Calu3 (cell line): ENCODE results near the gene GFOD1. TPM values are rescaled to one million over a fixed set of nuclear protein-coding genes. Genes with fewer than 3 reads are reported as not detected.
"Not testable (repeated sequence)": the region's sequence is repeated elsewhere in the genome, so short reads cannot be mapped to it uniquely, and the experiment has no call there.

Source experiments
- BruUV-seq: library from RNA; stranded (reverse); fragments of 400-500 nt; replicated peaks from 2 replicates; lab custom pipeline; 2021; lab: Mats Ljungman, UMichigan
- CTCF ChIA-PET: fragments of 300-600 bp; sonication (Branson Sonifier 250); formaldehyde crosslinking; loops from one replicate; lab custom pipeline; 2022; ENCODE audit warnings: antibody characterized with exemption; lab: Charles Lee
- DNase-seq: peaks from one replicate; pipeline ENCODE4 v3.0.0; 2022
- H3K27ac Mint-ChIP-seq: one replicate; pipeline ENCODE4 v1.8.0; 2022; ENCODE audit warnings: mixed read lengths; ENCODE audit not compliant: unreplicated experiment
- H3K27me3 Mint-ChIP-seq: one replicate; pipeline ENCODE4 v1.8.0; 2022; ENCODE audit warnings: mixed read lengths; ENCODE audit not compliant: unreplicated experiment
- H3K36me3 Mint-ChIP-seq: one replicate; pipeline ENCODE4 v1.8.0; 2022; ENCODE audit warnings: mild to moderate bottlenecking, moderate library complexity, mixed read lengths; ENCODE audit not compliant: insufficient read depth, unreplicated experiment
- H3K4me1 Mint-ChIP-seq: one replicate; pipeline ENCODE4 v1.8.0; 2022; ENCODE audit warnings: mild to moderate bottlenecking, low read depth, mixed read lengths; ENCODE audit not compliant: unreplicated experiment
- H3K4me3 Mint-ChIP-seq: one replicate; pipeline ENCODE4 v1.8.0; 2022; ENCODE audit warnings: mild to moderate bottlenecking, low read depth, moderate library complexity, mixed read lengths; ENCODE audit not compliant: unreplicated experiment
- H3K9me3 Mint-ChIP-seq: one replicate; pipeline ENCODE4 v1.8.0; 2022; ENCODE audit warnings: low read depth, mixed read lengths; ENCODE audit not compliant: unreplicated experiment
- CTCF ChIP-seq: fragments of 200-600 bp; IDR thresholded peaks from one replicate; pipeline ENCODE4 v1.8.0; 2022; ENCODE audit warnings: antibody characterized with exemption; ENCODE audit not compliant: unreplicated experiment
- intact Hi-C: fragments of 100-400 bp; cut with micrococcal nuclease; formaldehyde crosslinking; loops from one replicate; pipeline ENCODE4 v1.10.0; 2022; ENCODE audit not compliant: unreplicated experiment
- total RNA-seq: library from RNA; stranded (reverse); gene quantifications from 2 replicates; pipeline ENCODE4 v1.2.3, GENCODE V29; 2022

GFOD1 gene
- total RNA-seq, 1 experiment from 2014 or later, result 9.5 TPM

GRCh38 chr6:13513626-13514502, 26.5 kb upstream of the GFOD1 start:
- H3K36me3 Mint-ChIP-seq, result no peaks in the 10 kb centered on the region

GRCh38 chr6:13512900-13513299, 25.5 kb upstream of the GFOD1 start:
- no peak for TF ChIP-seq CTCF
- BruUV-seq, result no TSS peak
- Mint-ChIP-seq H3K4me1 (peaks cover 10% of the 10 kb centered on the region), H3K9me3 (no peaks in the 10 kb centered on the region), H3K27ac (no peak overlapping the region), H3K36me3 (no peaks in the 10 kb centered on the region), H3K4me3 (no peak overlapping the region), H3K27me3 (no peaks in the 10 kb centered on the region)
- CTCF ChIA-PET, result no interaction called here
- DNase-seq, result no peak
- intact Hi-C loops, result no loop called here

More at GRCh38 chr6:13513626-13514502, 26.5 kb upstream of the GFOD1 start:
- no peak overlapping the region for H3K27ac Mint-ChIP-seq
- CTCF ChIA-PET, result no interaction called here
- no TSS peak for BruUV-seq
- no peaks in the 10 kb centered on the region for H3K9me3 Mint-ChIP-seq
- TF ChIP-seq CTCF, result no peak
- no peaks in the 10 kb centered on the region for H3K27me3 Mint-ChIP-seq
- DNase-seq, result no peak
- H3K4me3 Mint-ChIP-seq, result no peak overlapping the region
- intact Hi-C loops, result no loop called here
- peaks cover 10% of the 10 kb centered on the region for H3K4me1 Mint-ChIP-seq

GRCh38 chr6:13511913-13512717, 24.7 kb upstream of the GFOD1 start:
- BruUV-seq, result no TSS peak
- no peaks in the 10 kb centered on the region for H3K27me3 Mint-ChIP-seq
- TF ChIP-seq CTCF, result no peak
- no peak overlapping the region for H3K4me3 Mint-ChIP-seq
- CTCF ChIA-PET, result no interaction called here
- no peaks in the 10 kb centered on the region for H3K36me3 Mint-ChIP-seq
- no peak overlapping the region for H3K27ac Mint-ChIP-seq
- intact Hi-C loops, result no loop called here
- H3K9me3 Mint-ChIP-seq, result no peaks in the 10 kb centered on the region
- DNase-seq, result no peak
- peaks cover 10% of the 10 kb centered on the region for H3K4me1 Mint-ChIP-seq

- H3K27me3 Mint-ChIP-seq, DNase-seq, H3K4me3 Mint-ChIP-seq, H3K36me3 Mint-ChIP-seq, CTCF ChIA-PET, intact Hi-C loops, H3K27ac Mint-ChIP-seq, H3K4me1 Mint-ChIP-seq, H3K9me3 Mint-ChIP-seq, BruUV-seq: not testable (repeated sequence)
Measured at GRCh38 chr6:13511141-13511571, 23.8 kb upstream of the GFOD1 start.

GRCh38 chr6:13510433-13510832, 23.0 kb upstream of the GFOD1 start:
- H3K4me3 Mint-ChIP-seq, H3K9me3 Mint-ChIP-seq, BruUV-seq, H3K27me3 Mint-ChIP-seq, H3K27ac Mint-ChIP-seq, H3K4me1 Mint-ChIP-seq, intact Hi-C loops, H3K36me3 Mint-ChIP-seq, DNase-seq, CTCF ChIA-PET: not testable (repeated sequence)
